ENCODE results near the gene TP53I3. TPM values are rescaled to one million over a fixed set of nuclear protein-coding genes. Genes with fewer than 3 reads are reported as not detected.

TP53I3 gene, protein sequence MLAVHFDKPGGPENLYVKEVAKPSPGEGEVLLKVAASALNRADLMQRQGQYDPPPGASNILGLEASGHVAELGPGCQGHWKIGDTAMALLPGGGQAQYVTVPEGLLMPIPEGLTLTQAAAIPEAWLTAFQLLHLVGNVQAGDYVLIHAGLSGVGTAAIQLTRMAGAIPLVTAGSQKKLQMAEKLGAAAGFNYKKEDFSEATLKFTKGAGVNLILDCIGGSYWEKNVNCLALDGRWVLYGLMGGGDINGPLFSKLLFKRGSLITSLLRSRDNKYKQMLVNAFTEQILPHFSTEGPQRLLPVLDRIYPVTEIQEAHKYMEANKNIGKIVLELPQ
- 1 to 10 TPM; 1.8 to 2.6 TPM for total RNA-seq

DNA sequence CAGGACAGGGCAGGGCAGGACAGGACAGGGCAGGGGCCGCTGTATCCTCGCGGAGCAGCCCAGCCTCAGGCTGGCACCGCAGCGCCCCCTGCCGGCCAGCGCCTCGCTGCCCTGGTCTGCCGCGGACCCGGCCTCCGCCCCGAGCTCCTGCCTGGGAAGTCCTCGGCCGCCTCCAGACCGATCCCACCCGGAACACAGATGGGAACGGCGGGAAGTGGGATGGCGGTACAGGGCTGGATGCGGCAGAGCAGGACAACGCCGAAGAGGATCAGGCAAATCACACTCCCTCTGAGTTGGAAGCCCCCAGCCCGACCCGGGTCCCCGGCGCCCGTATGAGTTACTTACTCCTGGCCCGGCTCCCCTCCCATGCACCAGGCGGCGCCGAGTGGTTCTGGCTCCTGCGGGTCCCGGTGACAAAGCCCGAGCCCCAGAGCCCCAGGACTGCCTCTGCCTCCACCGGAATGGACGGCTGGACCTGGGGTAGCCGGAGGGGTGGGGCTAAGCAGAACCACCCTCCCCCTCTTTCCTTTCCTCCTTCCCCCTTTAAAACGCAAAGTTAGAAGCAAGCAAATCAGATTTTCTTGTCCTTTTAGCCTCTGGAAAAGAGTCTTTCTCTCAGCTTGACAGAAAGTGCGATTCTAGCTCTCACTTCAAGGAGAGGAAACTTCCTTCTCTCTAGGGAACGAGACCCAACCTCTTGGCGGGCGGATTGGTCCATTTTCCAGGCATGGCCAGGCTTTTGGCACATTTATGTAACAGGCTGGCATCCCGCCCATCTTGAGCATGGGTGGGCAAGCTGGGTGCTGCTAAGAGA, at the start of gene TP53I3:
TP53I3 (minus strand) TSS at position 449 of the 814 bp plus-strand sequence. CDS start 508 bp downstream, outside the sequence.
- ATAC-seq = peak; percentile 90
- H3K27me3 Mint-ChIP-seq = no peaks in the 10 kb centered on the region
- peak within 1 kb of the TSS; percentile 84 for H3K4me3 Mint-ChIP-seq
- peaks cover 8% of the 10 kb centered on the region for H3K36me3 Mint-ChIP-seq (ENCODE audit: low read depth)
- CTCF ChIA-PET = interaction anchor here (0.6 to 4.8 kb wide), 58 partner anchors 8 to 459 kb away, joined by 3 to 76 read pairs (median 5); partner anchors contain the start of genes ATAD2B, FAM228B, FKBP1B and MFSD2B
- intact Hi-C loops (cut with micrococcal nuclease) = loop anchor here (5.0 kb wide), 1 partner anchor 262 kb away; no protein-coding TSS in a partner anchor
- no peaks in the 10 kb centered on the region for H3K9me3 Mint-ChIP-seq
- POLR2A ChIA-PET = interaction anchor here (1.1 to 3.1 kb wide), 5 partner anchors 11 to 180 kb away, joined by 3 to 20 read pairs (median 5); partner anchors contain the start of gene ATAD2B
- H3K27ac Mint-ChIP-seq = peak within 1 kb of the TSS; percentile 79
- peaks cover 12% of the 10 kb centered on the region for H3K4me1 Mint-ChIP-seq (ENCODE audit: low read depth)
- peak; percentile 85 for DNase-seq
- peak; percentile 97 for TF ChIP-seq CTCF (IDR thresholded peaks at IDR 0.05)

DNA sequence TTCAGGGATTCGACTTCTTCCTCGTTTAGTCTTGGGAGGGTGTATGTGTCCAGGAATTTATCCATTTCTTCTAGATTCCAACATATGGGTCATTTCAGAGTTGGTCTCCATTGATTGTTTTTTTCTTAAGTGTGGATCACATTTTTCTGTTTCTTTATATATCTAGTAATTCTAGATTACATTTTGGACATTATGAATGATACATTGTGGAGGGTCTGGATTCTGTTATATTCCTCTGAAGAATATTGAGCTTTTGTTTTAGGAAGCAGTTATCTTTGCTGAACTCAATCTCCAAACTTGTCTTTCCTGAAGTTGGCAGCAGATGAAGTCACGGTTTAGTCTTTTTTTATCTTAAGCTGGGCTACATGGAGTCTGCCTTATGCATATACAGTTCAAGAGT, 47.9 kb upstream of the TP53I3 start:
- H3K27me3 Mint-ChIP-seq = no peaks in the 10 kb centered on the region
- no peak for TF ChIP-seq CTCF (IDR thresholded peaks at IDR 0.05)
- no peak for DNase-seq
- no peaks in the 10 kb centered on the region for H3K4me1 Mint-ChIP-seq (ENCODE audit: low read depth)
- H3K9me3 Mint-ChIP-seq = peaks cover 5% of the 10 kb centered on the region
- no peak for ATAC-seq
- peaks cover 3% of the 10 kb centered on the region for H3K36me3 Mint-ChIP-seq (ENCODE audit: low read depth)
- no peak overlapping the region for H3K4me3 Mint-ChIP-seq
- H3K27ac Mint-ChIP-seq = no peak overlapping the region
- CTCF ChIA-PET = no interaction called here
- POLR2A ChIA-PET = no interaction called here
- intact Hi-C loops (cut with micrococcal nuclease) = no loop called here

DNA sequence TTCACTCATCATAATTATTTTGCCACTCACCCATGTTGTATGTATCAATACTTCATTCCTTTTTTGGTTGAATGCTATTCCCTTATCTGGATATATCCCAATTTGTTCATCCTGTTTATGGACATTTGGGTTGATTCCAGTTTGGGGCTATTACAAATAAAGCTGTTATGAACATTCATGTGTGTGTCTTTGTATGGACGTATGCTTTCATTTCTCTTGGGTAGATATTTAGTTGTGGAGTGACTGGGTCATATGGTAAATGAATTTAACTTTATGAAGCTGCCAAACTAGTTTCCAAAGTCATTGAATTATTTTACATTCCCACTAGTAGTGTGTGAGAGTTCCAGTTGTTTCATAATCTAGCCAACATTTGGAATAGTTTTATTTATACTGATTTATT, 41.3 kb upstream of the TP53I3 start:
- no peak overlapping the region for H3K4me3 Mint-ChIP-seq

DNA sequence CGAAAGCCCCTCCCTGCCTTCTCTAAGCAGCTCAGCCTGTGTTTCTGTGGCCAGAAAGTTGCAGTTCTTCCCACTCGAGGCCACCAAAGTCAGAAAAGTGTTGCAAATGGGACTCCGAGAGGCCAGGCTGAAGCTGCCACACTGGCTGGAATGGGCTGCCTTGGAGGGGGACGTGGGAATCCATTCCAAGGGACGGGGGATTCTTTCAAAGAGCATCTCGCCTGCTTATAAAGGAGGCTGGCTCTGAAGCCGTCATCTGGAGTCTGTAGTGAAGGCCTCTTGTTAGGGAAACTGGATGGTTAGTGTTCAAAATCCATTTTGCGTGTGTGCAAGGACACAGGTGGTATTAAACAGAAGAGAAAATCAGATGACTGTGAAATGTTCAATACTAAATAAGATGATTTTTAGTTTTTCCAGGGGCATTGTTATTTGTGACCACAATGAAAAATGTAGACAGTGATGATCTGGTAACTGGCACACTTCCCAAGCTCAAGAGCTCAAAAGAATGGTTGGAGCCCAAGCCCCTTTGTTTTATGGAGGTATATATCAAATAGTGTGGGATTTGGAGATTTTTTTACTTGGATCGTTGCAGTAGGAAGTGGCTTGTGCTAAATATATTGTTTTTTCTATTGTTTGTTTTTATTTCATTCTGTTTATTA, 39.4 kb upstream of the TP53I3 start:
- TF ChIP-seq CTCF (IDR thresholded peaks at IDR 0.05) = no peak
- ChIA-PET POLR2A (interaction anchor here (0.7 to 1.6 kb wide), 2 partner anchors 22 to 197 kb away, joined by 3 to 7 read pairs; partner anchors contain the start of gene ATAD2B), CTCF (interaction anchor here (1.3 to 2.7 kb wide), 2 partner anchors 40 to 197 kb away, joined by 4 to 18 read pairs; partner anchors contain the start of genes ATAD2B and TP53I3)
- Mint-ChIP-seq H3K9me3 (no peaks in the 10 kb centered on the region), H3K36me3 (ENCODE audit: low read depth) (no peaks in the 10 kb centered on the region), H3K27ac (peak overlapping the region; percentile 70), H3K27me3 (no peaks in the 10 kb centered on the region), H3K4me1 (ENCODE audit: low read depth) (peaks cover 17% of the 10 kb centered on the region), H3K4me3 (peak overlapping the region; percentile 78)
- intact Hi-C loops (cut with micrococcal nuclease) = no loop called here
- no peak for DNase-seq
- no peak for ATAC-seq

More for the DNA sequence above, 41.3 kb upstream of the TP53I3 start:
- Mint-ChIP-seq H3K27me3 (no peaks in the 10 kb centered on the region), H3K36me3 (ENCODE audit: low read depth) (no peaks in the 10 kb centered on the region), H3K27ac (no peak overlapping the region), H3K4me1 (ENCODE audit: low read depth) (peaks cover 17% of the 10 kb centered on the region), H3K9me3 (no peaks in the 10 kb centered on the region)
- ChIA-PET CTCF (interaction anchor here (2.7 kb wide), 1 partner anchor 42 kb away, joined by 18 read pairs; the partner anchor contains the start of gene TP53I3), POLR2A (no interaction called here)
- ATAC-seq (no peak), DNase-seq (no peak)
- intact Hi-C loops (cut with micrococcal nuclease) = no loop called here
- TF ChIP-seq CTCF (IDR thresholded peaks at IDR 0.05) = no peak

Data from activated CD8-positive, alpha-beta T cell treated with anti-CD3 and anti-CD28 coated beads for 36 hours (primary cell).